GM19395 (cell line): ENCODE data around the gene TEX10.
"Not testable (repeated sequence)": the region's sequence is repeated elsewhere in the genome, so short reads cannot be mapped to it uniquely, and the experiment has no call there.

Experiments
- ATAC-seq: cut with Tn5 transposase; IDR thresholded peaks from one replicate; pipeline ENCODE4 v1.9.1; 2021; ENCODE audit warnings: mild to moderate bottlenecking, moderate library complexity; ENCODE audit not compliant: unreplicated experiment

TEX10 gene

DNA sequence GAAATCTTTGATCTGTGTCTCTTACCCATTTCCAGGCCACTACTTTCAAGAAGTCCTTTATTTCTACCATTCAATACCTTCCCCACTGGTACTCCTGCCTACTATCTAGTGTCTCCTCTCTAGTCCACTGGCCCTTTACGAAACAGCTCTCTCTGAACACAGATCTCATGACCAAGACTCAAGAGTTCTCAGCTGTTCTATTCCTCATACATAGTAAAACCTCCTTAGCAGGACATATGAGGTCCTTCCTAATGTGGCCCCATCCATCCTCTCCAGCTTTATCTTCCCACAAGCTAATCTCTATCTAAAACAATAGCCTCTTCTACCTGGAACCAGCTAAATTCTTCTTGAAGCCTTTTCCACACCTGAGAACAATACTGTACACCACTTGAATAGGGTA lies 2.6 kb downstream of the TEX10 start:
- ATAC-seq: no peak

DNA sequence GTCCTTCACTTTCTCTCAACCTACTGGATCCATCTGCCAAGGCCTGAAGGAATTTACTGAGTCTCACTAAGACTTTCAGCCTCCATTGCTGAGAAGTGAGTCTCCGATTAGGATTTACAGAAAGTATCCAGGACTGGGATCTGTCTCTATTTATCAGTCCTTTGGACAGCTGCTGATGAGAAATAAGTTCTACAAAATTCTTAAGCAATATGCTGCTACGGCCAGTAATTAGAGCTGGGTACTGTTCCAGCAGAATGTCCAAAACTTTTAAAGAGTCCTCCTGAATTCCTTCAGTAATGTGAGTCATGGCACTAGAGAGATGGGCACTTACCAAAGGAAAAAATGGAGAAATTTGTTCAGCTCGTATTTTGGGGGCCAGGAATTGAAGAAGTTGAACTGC lies 5.9 kb downstream of the TEX10 start:
- no peak for ATAC-seq

DNA sequence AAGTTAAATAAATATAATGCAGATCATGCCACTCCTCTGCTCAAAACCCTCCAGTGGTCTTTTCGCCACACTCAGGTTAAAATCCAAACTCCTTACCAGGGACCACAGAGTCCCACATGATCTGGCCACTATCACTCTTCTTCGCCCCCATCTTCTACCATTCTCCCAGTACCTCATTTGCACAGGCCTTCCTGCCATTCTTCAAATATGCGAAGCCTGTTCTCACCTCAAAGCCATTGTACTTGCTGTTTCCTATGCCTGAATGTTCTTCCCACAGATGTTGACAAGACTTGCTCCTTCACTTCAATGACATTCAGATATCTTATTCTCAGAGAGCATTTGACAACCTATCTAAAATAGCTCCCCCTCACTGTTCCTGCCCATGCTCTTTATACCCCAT lies 10.9 kb downstream of the TEX10 start:
- no peak for ATAC-seq

- ATAC-seq: no peak
These were observed 12.5 kb downstream of the TEX10 start for GRCh38 chr9:100340224-100340623.

GRCh38 chr9:100338736-100339135 lies 14.0 kb downstream of the TEX10 start:
- ATAC-seq: not testable (repeated sequence)

DNA sequence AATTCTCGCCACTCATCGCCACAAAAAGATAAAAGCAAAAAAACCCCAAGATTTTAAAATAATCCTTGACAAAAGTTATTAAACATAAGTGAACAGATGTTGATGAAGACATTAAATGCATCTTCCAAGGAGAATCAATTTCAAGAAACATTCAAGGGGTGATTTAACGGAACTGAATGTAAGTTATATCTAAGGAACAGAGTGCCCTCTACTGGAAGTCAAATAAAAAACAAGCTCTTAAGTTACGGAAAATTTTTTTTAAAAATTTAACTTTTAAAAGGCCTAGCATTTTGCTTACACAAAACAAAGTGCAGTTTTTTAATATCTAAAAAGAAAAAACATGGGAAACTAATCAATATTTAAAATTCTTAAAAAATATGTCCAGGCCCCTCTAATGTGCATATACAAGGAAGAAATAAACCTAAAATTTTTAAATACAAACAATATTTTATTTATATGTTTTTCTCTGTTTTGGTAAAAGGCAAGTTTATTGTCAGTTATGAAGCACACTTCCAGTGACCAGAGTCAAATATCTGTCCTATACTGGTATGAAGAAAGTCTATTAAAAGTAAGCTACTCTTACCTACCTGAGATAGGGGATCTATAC lies 28.0 kb downstream of the TEX10 start:
- no peak for ATAC-seq

- ATAC-seq: no peak
These were observed 29.7 kb downstream of the TEX10 start for GRCh38 chr9:100322954-100323536.

- ATAC-seq: no peak
These were observed 35.0 kb downstream of the TEX10 start for GRCh38 chr9:100317706-100318105.

DNA sequence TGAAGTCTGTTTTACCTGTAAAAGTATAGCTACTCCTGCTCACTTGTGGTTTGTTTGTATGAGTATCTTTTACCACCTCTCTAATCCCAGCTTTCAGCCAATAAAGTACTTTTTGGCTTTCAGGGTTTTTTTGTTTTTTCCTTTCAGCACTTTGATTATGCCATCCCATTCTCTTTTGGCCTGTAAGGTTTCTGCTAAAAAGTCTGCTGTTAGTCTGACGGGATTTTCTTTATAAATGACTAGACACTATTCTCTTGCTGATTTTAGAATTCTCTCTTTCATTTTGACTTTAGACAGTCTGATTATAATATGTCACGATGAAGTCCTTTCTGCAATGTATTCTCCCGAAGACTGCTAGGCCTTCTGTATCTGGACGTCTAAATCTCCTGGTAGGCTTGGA lies 37.2 kb downstream of the TEX10 start:
- ATAC-seq: no peak

GRCh38 chr9:100309992-100310391 lies 42.8 kb downstream of the TEX10 start:
- no peak for ATAC-seq

DNA sequence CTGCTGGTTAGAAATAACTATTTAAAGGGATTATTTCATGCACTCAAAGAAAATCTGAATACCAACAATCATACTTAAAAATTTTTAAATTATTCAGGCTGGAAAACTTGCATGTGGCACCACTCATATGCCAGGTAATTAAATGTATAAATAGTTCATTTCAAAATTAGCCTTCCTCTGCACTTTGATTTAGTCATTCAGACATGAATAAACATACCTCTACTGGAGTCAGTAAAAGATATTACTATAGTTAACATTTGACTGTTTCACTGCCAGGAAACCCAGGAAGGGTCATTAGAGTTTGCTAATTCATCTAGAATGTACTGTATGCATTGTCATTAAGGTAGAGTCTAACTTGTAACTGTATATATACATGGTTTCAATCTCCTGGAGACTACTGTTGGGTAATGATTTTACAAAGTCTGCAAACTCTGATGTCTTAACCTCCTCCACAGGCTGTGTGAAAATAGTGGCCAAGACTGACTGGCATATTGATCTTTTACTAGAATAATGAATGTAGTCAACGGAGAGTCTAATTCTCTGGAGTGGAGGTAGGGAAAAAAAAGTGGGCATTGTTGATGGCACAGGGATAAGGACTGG lies 43.7 kb downstream of the TEX10 start:
- ATAC-seq: no peak

GRCh38 chr9:100307080-100307479 lies 45.7 kb downstream of the TEX10 start:
- ATAC-seq: no peak

DNA sequence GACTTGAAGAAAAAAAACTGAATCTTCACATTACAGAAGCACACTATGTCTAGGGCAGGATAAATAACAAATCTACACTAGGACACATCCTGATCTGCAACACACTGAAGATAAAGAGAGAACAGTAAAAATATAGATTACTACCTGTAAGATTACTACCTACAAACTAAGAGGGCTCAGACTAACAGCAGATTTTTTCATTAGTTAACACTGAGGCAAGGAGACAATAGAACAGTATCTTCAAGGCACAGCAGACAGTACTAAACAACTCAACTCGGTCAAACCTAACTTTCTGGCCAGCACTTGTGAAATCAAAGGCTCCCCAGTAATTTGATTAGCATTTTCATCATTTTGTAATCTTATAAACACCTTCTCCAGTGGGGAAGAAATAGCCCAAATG lies 46.5 kb downstream of the TEX10 start:
- no peak for ATAC-seq

GRCh38 chr9:100303747-100304146 lies 49.0 kb downstream of the TEX10 start:
- no peak for ATAC-seq

DNA sequence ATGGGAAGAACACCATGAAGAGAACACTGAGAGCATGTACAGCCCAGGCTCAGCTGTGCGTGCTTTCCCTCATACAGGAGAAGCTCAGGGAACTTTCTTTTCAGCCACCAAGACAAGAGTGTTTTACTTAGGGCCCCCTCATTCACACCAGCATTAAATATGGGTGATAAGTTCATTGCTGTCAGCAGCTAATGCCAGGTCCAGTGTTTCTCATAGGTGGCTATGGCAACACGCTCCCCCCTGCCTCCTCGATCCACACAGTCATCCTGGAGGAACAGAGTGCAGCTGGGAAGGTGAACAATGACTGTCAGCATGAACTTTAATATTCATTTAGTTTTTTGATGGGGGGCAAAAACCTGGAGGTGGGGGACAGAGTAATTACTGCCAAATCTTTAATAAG lies 54.4 kb downstream of the TEX10 start:
- ATAC-seq: no peak

- ATAC-seq: no peak
These were observed 56.3 kb downstream of the TEX10 start for GRCh38 chr9:100296407-100296806.

GRCh38 chr9:100295240-100295639 lies 57.5 kb downstream of the TEX10 start:
- ATAC-seq: no peak

GRCh38 chr9:100294806-100295205 lies 57.9 kb downstream of the TEX10 start:
- ATAC-seq: no peak

GRCh38 chr9:100294341-100294740 lies 58.4 kb downstream of the TEX10 start:
- no peak for ATAC-seq

- ATAC-seq: no peak
These were observed 60.3 kb downstream of the TEX10 start for GRCh38 chr9:100292414-100292813.

GRCh38 chr9:100290714-100291113 lies 62.0 kb downstream of the TEX10 start:
- no peak for ATAC-seq

DNA sequence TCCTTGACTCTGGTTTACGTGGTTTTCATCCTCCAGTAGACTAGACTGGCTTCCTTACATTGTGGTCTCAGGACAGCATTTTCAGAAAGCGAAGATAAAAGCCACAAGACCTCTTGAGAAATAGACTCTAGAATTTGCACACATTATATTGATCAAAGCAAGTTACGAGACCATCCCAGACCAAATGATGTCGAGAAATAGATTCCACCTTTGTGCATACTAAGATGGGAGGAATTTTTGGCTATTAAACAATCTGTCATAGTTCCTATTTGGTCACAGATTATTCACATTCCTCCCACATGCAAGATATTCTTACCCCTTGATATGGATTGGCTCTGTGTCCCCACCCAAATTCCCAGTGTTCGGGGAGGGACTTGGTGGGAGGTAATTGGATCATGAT lies 65.6 kb downstream of the TEX10 start:
- ATAC-seq: no peak

- no peak for ATAC-seq
These were observed 66.5 kb downstream of the TEX10 start for GRCh38 chr9:100286257-100286656.
